HepG2 (cell line): ENCODE data around the gene TBC1D19. TPM values are rescaled to one million over a fixed set of nuclear protein-coding genes. Genes with fewer than 3 reads are reported as not detected.

Experiments used
- ATAC-seq: fragments of 200-7000 bp; cut with Tn5 transposase; 3 replicates; pipeline ENCODE4 v1.9.1; 2020; ENCODE audit warnings: mild to moderate bottlenecking, moderate library complexity
- BruUV-seq: library from RNA; stranded (reverse); fragments of 400-500 nt; replicated peaks from 2 replicates; lab custom pipeline; 2021; lab: Mats Ljungman, UMichigan
- CTCF ChIA-PET: fragments of 300-600 bp; formaldehyde crosslinking; extraction: SDS; loops from one replicate; lab custom pipeline; 2021; ENCODE audit warnings: low total read pairs, inconsistent platforms, low intra/inter-chr PET ratio; lab: Yijun Ruan, JAX
- POLR2A ChIA-PET: fragments of 350-600 bp; sonication (Branson Sonifier 250); formaldehyde crosslinking; loops from one replicate; lab custom pipeline; 2020; ENCODE audit warnings: antibody characterized with exemption, inconsistent platforms; lab: Yijun Ruan, JAX
- DNase-seq: peaks from one replicate; pipeline ENCODE4 v3.0.0-alpha.2; 2015; ENCODE audit warnings: low spot score
- FAIRE-seq: peaks from 3 replicates; lab custom pipeline; 2011; peaks lifted over from hg19 to GRCh38; lab: Jason Lieb, UNC
- H2AFZ ChIP-seq: one replicate; pipeline ENCODE4 v1.6.1; 2011; ENCODE audit warnings: low read length, inconsistent platforms
- H3K27ac ChIP-seq: fragments of 300-600 bp; 3 replicates; pipeline ENCODE4 v1.8.0; 2011; ENCODE audit warnings: mixed run types, mild to moderate bottlenecking, mixed read lengths, low read length, inconsistent platforms; ENCODE audit not compliant: insufficient read depth; ENCODE audit errors: extremely low read length
- H3K27me3 ChIP-seq, 2 experiments: fragments of 200-600 bp in 1 of 2; 2 replicates in 1 of 2; 3 replicates in 1 of 2; pipeline versions ENCODE4 v1.6.0 to v1.8.0; 2011; ENCODE audit warnings: low read length in 2 of 2, mild to moderate bottlenecking in 2 of 2, moderate library complexity in 2 of 2, inconsistent platforms in 1 of 2; ENCODE audit not compliant: insufficient read depth in 2 of 2, control insufficient read depth in 1 of 2
- H3K36me3 ChIP-seq, 2 experiments: fragments of 200-600 bp in 1 of 2; replicated peaks in 1 of 2; 2 replicates in 1 of 2; 3 replicates in 1 of 2; pipeline versions ENCODE4 v1.5.1 to v1.8.0; 2011; ENCODE audit warnings: low read length in 2 of 2, inconsistent platforms in 1 of 2; ENCODE audit not compliant: insufficient read depth in 2 of 2, control insufficient read depth in 1 of 2
- H3K4me1 ChIP-seq: 2 replicates; pipeline ENCODE4 v1.5.1; 2012; ENCODE audit warnings: low read length, inconsistent platforms; ENCODE audit not compliant: insufficient read depth
- H3K4me2 ChIP-seq: 2 replicates; pipeline ENCODE4 v1.6.0; 2011; ENCODE audit warnings: low read depth, low read length, inconsistent platforms
- H3K4me3 ChIP-seq, 3 experiments: fragments of 200-600 bp in 1 of 3; sonication (generic), shearing (Covaris generic) in 1 of 3; replicated peaks in 1 of 3; 2 replicates each; pipeline ENCODE4 v1.5.1; 2011 to 2016; ENCODE audit warnings: low read length in 3 of 3, inconsistent platforms in 2 of 3, low read depth in 2 of 3, mild to moderate bottlenecking in 2 of 3, control low read depth in 1 of 3, mixed read lengths in 1 of 3; ENCODE audit not compliant: insufficient read depth in 1 of 3
- H3K79me2 ChIP-seq: one replicate; pipeline ENCODE4 v1.6.1; 2011; ENCODE audit warnings: low read length, inconsistent platforms; ENCODE audit not compliant: insufficient read depth
- H3K9ac ChIP-seq: 2 replicates; pipeline ENCODE4 v1.6.0; 2011; ENCODE audit warnings: mild to moderate bottlenecking, low read depth, low read length, inconsistent platforms; ENCODE audit not compliant: insufficient read depth
- H3K9me3 ChIP-seq: 2 replicates; pipeline ENCODE4 v1.5.1; 2012; ENCODE audit warnings: mild to moderate bottlenecking, low read length
- H4K20me1 ChIP-seq: 2 replicates; pipeline ENCODE4 v1.6.0; 2011; ENCODE audit warnings: inconsistent platforms, mild to moderate bottlenecking, low read length, moderate library complexity; ENCODE audit not compliant: insufficient read depth
- DBP ChIP-seq: sonication (generic); formaldehyde crosslinking; IDR thresholded peaks from 2 replicates; pipeline ENCODE4 v1.4.0; 2020; ENCODE audit warnings: missing genetic modification reagents; ENCODE audit errors: not compliant biosample characterization
- MAFF ChIP-seq: IDR thresholded peaks from 2 replicates; pipeline ENCODE4 v1.6.1; 2011; ENCODE audit warnings: low read depth, low read length, improper control_type of control experiment
- MAFK ChIP-seq, 2 experiments: IDR thresholded peaks in 1 of 2; conservative IDR thresholded peaks in 1 of 2; 2 replicates each; pipeline ENCODE4 v1.6.1; 2011; ENCODE audit warnings: improper control_type of control experiment in 2 of 2, low read length in 2 of 2
- SIN3B ChIP-seq: fragments of 150-350 bp; IDR thresholded peaks from 2 replicates; pipeline ENCODE4 v1.6.1; 2014; ENCODE audit warnings: low read length
- ZNF468 ChIP-seq: sonication (generic); formaldehyde crosslinking; IDR thresholded peaks from 2 replicates; pipeline ENCODE4 v1.8.0; 2022; ENCODE audit warnings: mild to moderate bottlenecking, moderate library complexity, missing genetic modification reagents
- ZNF776 ChIP-seq: sonication (generic); formaldehyde crosslinking; IDR thresholded peaks from 2 replicates; pipeline ENCODE4 v1.4.0; 2020; ENCODE audit warnings: mild to moderate bottlenecking, missing genetic modification reagents
- WGBS: methylation state at CpG from one replicate; pipeline ENCODE4 v1.1.6; 2017; ENCODE audit warnings: low lambda C conversion rate; 5-methylcytosine and 5-hydroxymethylcytosine counted together
- in situ Hi-C: cut with HindIII; loops from 2 replicates; pipeline ENCODE4 v1.10.0; 2017; ENCODE audit warnings: low pct_unique_long_range_greater_than_20kb; ENCODE audit not compliant: extremely low pct_ligation_motif_present
- intact Hi-C: fragments of 100-400 bp; cut with micrococcal nuclease; formaldehyde crosslinking; loops from one replicate; pipeline ENCODE4 v1.10.0; 2022; ENCODE audit not compliant: unreplicated experiment
- polyA plus RNA-seq, 8 experiments: library from polyadenylated mRNA; depleted of rRNA in 3 of 8; stranded (reverse) in 7 of 8; unstranded in 1 of 8; fragments of >200 nt; fragmentation: Illumina TruSeq in 4 of 8; extraction: Trizol in 4 of 8; gene quantifications; 2 replicates each; pipeline versions ENCODE4 v1.2.1 to v1.2.3, GENCODE V29; 2011 to 2016; ENCODE audit warnings: low read depth in 4 of 8, missing spikeins in 1 of 8, mixed read lengths in 1 of 8; ENCODE audit not compliant: insufficient read depth in 1 of 8
- total RNA-seq, 5 experiments: library from RNA; depleted of rRNA; stranded (reverse); fragments of >200 nt; fragmentation: Illumina TruSeq; extraction: Trizol; gene quantifications; 2 replicates each; pipeline ENCODE4 v1.2.3, GENCODE V29; 2016; ENCODE audit warnings: low read depth in 1 of 5

TBC1D19 gene
- total and polyA plus RNA-seq, 2 of the 13 experiments (the other 11 are each of a cell fraction or from before 2014, with no cell fraction given): 1.6 to 3.5 TPM

- FAIRE-seq: no peak
- Histone ChIP-seq H3K9me3 (no peaks in the 10 kb centered on the region), H3K4me1 (no peaks in the 10 kb centered on the region), H3K4me3 (no peak overlapping the region), H2AFZ (no peak overlapping the region), H3K27ac (no peak overlapping the region), H3K79me2 (no peaks in the 10 kb centered on the region), H3K36me3 (no peaks in the 10 kb centered on the region), H3K4me2 (no peak overlapping the region), H3K9ac (no peak overlapping the region), H4K20me1 (no peaks in the 10 kb centered on the region), H3K27me3 (no peaks in the 10 kb centered on the region)
- no peak for DNase-seq
- in situ Hi-C loops: no loop called here
- TF ChIP-seq SIN3B (no peak), ZNF776 (CRISPR knock-in tag) (no peak), DBP (CRISPR knock-in tag) (no peak)
- BruUV-seq: no TSS peak
- intact Hi-C loops: no loop called here
- no peak for ATAC-seq
- ChIA-PET POLR2A (no interaction called here), CTCF (no interaction called here)
- 67% methylated on average over 1 of the region's 1 CpG for WGBS
Observed at GRCh38 chr4:26648260-26648659, 64.4 kb downstream of the TBC1D19 start.

GRCh38 chr4:26660261-26660660, 76.4 kb downstream of the TBC1D19 start:
- POLR2A ChIA-PET: no interaction called here
- H3K9ac ChIP-seq: no peak overlapping the region
- no peaks in the 10 kb centered on the region for H4K20me1 ChIP-seq
- H3K27me3 ChIP-seq: no peaks in the 10 kb centered on the region
- no peak overlapping the region for H3K4me2 ChIP-seq
- CTCF ChIA-PET: no interaction called here
- no peak overlapping the region for H3K4me3 ChIP-seq
- no peak for DNase-seq
- in situ Hi-C loops: no loop called here
- no TSS peak for BruUV-seq
- no peak for ATAC-seq
- no peaks in the 10 kb centered on the region for H3K79me2 ChIP-seq
- no peak for FAIRE-seq
- intact Hi-C loops: no loop called here
- 90% methylated on average over 3 of the region's 3 CpGs for WGBS
- H3K9me3 ChIP-seq: no peaks in the 10 kb centered on the region
- H3K4me1 ChIP-seq: no peaks in the 10 kb centered on the region
- no peak overlapping the region for H3K27ac ChIP-seq
- no peak overlapping the region for H2AFZ ChIP-seq
- no peaks in the 10 kb centered on the region for H3K36me3 ChIP-seq
- peak; percentile 48; a peak in 2 of 4 replicates for TF ChIP-seq MAFK (conservative IDR thresholded peaks at IDR 0.05 in 1 of 2, IDR thresholded peaks at IDR 0.05 in 1 of 2; ENCODE audit: low read length in 2 of 2)
- no peak for TF ChIP-seq ZNF468 (CRISPR knock-in tag)
- peak; percentile 45; the same call in 1 of the 2 replicates for TF ChIP-seq MAFF
- TF ChIP-seq, all 625 proteins: peak for 2
